ENCODE data around the gene DUSP8. TPM values are rescaled to one million over a fixed set of nuclear protein-coding genes. Genes with fewer than 3 reads are reported as not detected.

DUSP8 gene
- total and polyA plus RNA-seq, 9 of the 15 experiments (the other 6 are each of a cell fraction or from before 2014, with no cell fraction given), result 0.14 to 2.0 (median 0.86) TPM; not detected in 2

GRCh38 chr11:1604181-1604580 is 32.1 kb upstream of the DUSP8 start:
- ChIA-PET POLR2A (no interaction called here), CTCF (ENCODE audit: low intra/inter-chr PET ratio) (no interaction called here)
- H4K20me1 ChIP-seq (replicated peaks; ENCODE audit: control insufficient read depth, insufficient read depth, low read length), result no peaks in the 10 kb centered on the region
- 1% methylated on average over 11 of the region's 11 CpGs for WGBS (ENCODE audit: insufficient coverage, low coverage, missing lambda C conversion rate)
- BruUV-seq (replicated peaks), result no TSS peak
- H2AFZ ChIP-seq (ENCODE audit: low read depth, low read length), result no peak overlapping the region
- H3K9me3 ChIP-seq (replicated peaks; ENCODE audit: control insufficient read depth, insufficient read depth, low read depth, low read length), result no peaks in the 10 kb centered on the region
- no peaks in the 10 kb centered on the region for H3K79me2 ChIP-seq (ENCODE audit: control insufficient read depth, insufficient read depth, low read length)
- H3K4me2 ChIP-seq (ENCODE audit: insufficient read depth, low read length), result no peak overlapping the region
- H3K36me3 ChIP-seq (ENCODE audit: control insufficient read depth, insufficient read depth, low read length), result no peaks in the 10 kb centered on the region
- peaks cover 9 to 44% of the 10 kb centered on the region in 2 experiments for H3K27me3 ChIP-seq (ENCODE audit: control insufficient read depth in 2 of 2, insufficient read depth in 2 of 2, low read length in 2 of 2)
- ATAC-seq, result no peak
- in situ Hi-C loops (cut with MboI) (no loop called here), intact Hi-C loops (cut with micrococcal nuclease) (no loop called here)
- FAIRE-seq, result no peak
- no peak overlapping the region for H3K4me3 ChIP-seq
- H3K9ac ChIP-seq (ENCODE audit: insufficient read depth in 1 of 2, low read depth in 2 of 2, low read length in 2 of 2), result peak overlapping the region in 1 of 2 experiments; percentile 35; a peak in 1 of 4 replicates
- DNase-seq (ENCODE audit: extremely low read depth in 1 of 4, low spot score in 3 of 4), result no peak
- no peak overlapping the region for H3K27ac ChIP-seq (ENCODE audit: extremely low read depth, low read depth, low read length)
- H3K9me1 ChIP-seq (ENCODE audit: control insufficient read depth, insufficient read depth, low read length), result no peaks in the 10 kb centered on the region
- no peaks in the 10 kb centered on the region for H3K4me1 ChIP-seq (replicated peaks in 1 of 2; ENCODE audit: control insufficient read depth in 2 of 2, insufficient read depth in 2 of 2, low read length in 2 of 2)
- TF ChIP-seq RBM17 (IDR thresholded peaks at IDR 0.05; ENCODE audit: borderline replicate concordance, low read depth, low read length), result no peak
- TF ChIP-seq SMC3 (conservative IDR thresholded peaks at IDR 0.05; ENCODE audit: insufficient read depth, low read depth, low read length), result no peak
- TF ChIP-seq LEF1 (IDR thresholded peaks at IDR 0.05), result no peak
- TF ChIP-seq REST (IDR thresholded peaks at IDR 0.05; ENCODE audit: borderline replicate concordance), result no peak
- no peak for TF ChIP-seq REST (CRISPR knock-in tag; IDR thresholded peaks at IDR 0.05; ENCODE audit: low read depth)
- TF ChIP-seq SIN3B (IDR thresholded peaks at IDR 0.05; ENCODE audit: low read depth), result no peak
- no peak for TF ChIP-seq TOE1 (IDR thresholded peaks at IDR 0.05; ENCODE audit: borderline replicate concordance)
- TF ChIP-seq TOE1 (CRISPR knock-in tag; IDR thresholded peaks at IDR 0.05; ENCODE audit: borderline replicate concordance, low read depth), result no peak
- TF ChIP-seq SP2 (IDR thresholded peaks at IDR 0.05; ENCODE audit: extremely low read depth, low read depth, low read length, poor library complexity, severe bottlenecking), result no peak
- no peak for TF ChIP-seq TFE3 (CRISPR knock-in tag; IDR thresholded peaks at IDR 0.05)
- no peak for TF ChIP-seq MNT (conservative IDR thresholded peaks at IDR 0.05)
- TF ChIP-seq MTA2 (IDR thresholded peaks at IDR 0.05; ENCODE audit: low read depth), result no peak
